Epithelial cell of esophagus (primary cell): ENCODE measurements around the gene NTN5.
"Not testable (repeated sequence)": the region's sequence is repeated elsewhere in the genome, so short reads cannot be mapped to it uniquely, and the experiment has no call there.

Source experiments
- DNase-seq: peaks from one replicate; pipeline ENCODE4 v3.0.0; 2010; ENCODE audit warnings: low read depth
- H3K4me3 ChIP-seq: 2 replicates; pipeline ENCODE4 v1.5.1; 2011; ENCODE audit warnings: mild to moderate bottlenecking, low read length, control low read depth
- CTCF ChIP-seq: IDR thresholded peaks from 2 replicates; pipeline ENCODE4 v1.5.1; 2011; ENCODE audit warnings: low read depth, mild to moderate bottlenecking, low read length, control low read depth, inconsistent platforms; ENCODE audit not compliant: insufficient read depth; ENCODE audit errors: missing control alignments

The NTN5 gene

GRCh38 chr19:48689449-48689848 lies 16.6 kb upstream of the NTN5 start:
- H3K4me3 ChIP-seq = no peak overlapping the region
- no peak for DNase-seq
- no peak for TF ChIP-seq CTCF

GRCh38 chr19:48687776-48688175 lies 15.0 kb upstream of the NTN5 start:
- no peak overlapping the region for H3K4me3 ChIP-seq
- TF ChIP-seq CTCF = no peak
- no peak for DNase-seq

- not testable (repeated sequence) for DNase-seq, H3K4me3 ChIP-seq
Observed at GRCh38 chr19:48686637-48687036, 13.8 kb upstream of the NTN5 start.

- no peak overlapping the region for H3K4me3 ChIP-seq
- DNase-seq = no peak
- TF ChIP-seq CTCF = no peak
Observed at GRCh38 chr19:48686088-48686487, 13.3 kb upstream of the NTN5 start.

GRCh38 chr19:48685583-48685982 lies 12.8 kb upstream of the NTN5 start:
- H3K4me3 ChIP-seq = no peak overlapping the region
- no peak for TF ChIP-seq CTCF
- peak; percentile 41 for DNase-seq

- no peak overlapping the region for H3K4me3 ChIP-seq
- DNase-seq = peak; percentile 22
- TF ChIP-seq CTCF = no peak
Observed at GRCh38 chr19:48683349-48683748, 10.5 kb upstream of the NTN5 start.

- TF ChIP-seq CTCF = no peak
- no peak for DNase-seq
- H3K4me3 ChIP-seq = no peak overlapping the region
Observed at GRCh38 chr19:48681127-48681470, 8.3 kb upstream of the NTN5 start.

GRCh38 chr19:48680436-48681126 lies 7.8 kb upstream of the NTN5 start:
- no peak overlapping the region for H3K4me3 ChIP-seq
- TF ChIP-seq CTCF = no peak
- DNase-seq = no peak

- DNase-seq, H3K4me3 ChIP-seq: not testable (repeated sequence)
Observed at GRCh38 chr19:48680006-48680405, 7.2 kb upstream of the NTN5 start.
